ENCODE data around the gene NPLOC4. TPM values are rescaled to one million over a fixed set of nuclear protein-coding genes. Genes with fewer than 3 reads are reported as not detected.

Gene NPLOC4
- polyA plus RNA-seq, 1 of the 3 experiments (the other 2 are of a cell fraction) = 88.6 TPM

- no peak for DNase-seq
- Histone ChIP-seq H3K79me2 (ENCODE audit: insufficient read depth) (no peaks in the 10 kb centered on the region), H3K36me3 (replicated peaks in 1 of 2; ENCODE audit: control insufficient read depth in 1 of 2, insufficient read depth in 2 of 2, low read length in 1 of 2) (peaks cover 4 to 26% of the 10 kb centered on the region in 2 experiments), H3K4me3 (ENCODE audit: low read depth in 2 of 2, low read length in 1 of 2) (no peak overlapping the region), H3K9me3 (no peaks in the 10 kb centered on the region), H3K4me1 (ENCODE audit: control insufficient read depth in 1 of 2, insufficient read depth in 2 of 2, low read depth in 1 of 2, low read length in 1 of 2) (peaks cover 0 to 35% of the 10 kb centered on the region in 2 experiments; a peak in 1 of 4 replicates), H3K27me3 (ENCODE audit: insufficient read depth) (no peaks in the 10 kb centered on the region), H3K4me2 (no peak overlapping the region), H3F3A (replicated peaks; ENCODE audit: insufficient read depth) (peaks cover 19% of the 10 kb centered on the region), H3K9me2 (no peaks in the 10 kb centered on the region), H4K20me1 (ENCODE audit: insufficient read depth) (peaks cover 9% of the 10 kb centered on the region; the same call in 1 of the 2 replicates), H2AFZ (ENCODE audit: low read depth) (no peak overlapping the region), H3K27ac (ENCODE audit: low read depth in 2 of 2, low read length in 1 of 2) (no peak overlapping the region), H3K9ac (no peak overlapping the region)
- POLR2A ChIA-PET = interaction anchor here (1.0 to 1.1 kb wide), 2 partner anchors 29 to 32 kb away, joined by 3 to 4 read pairs; no protein-coding TSS in a partner anchor
- CTCF ChIA-PET = interaction anchor here (0.6 to 4.2 kb wide), 24 partner anchors 8 to 567 kb away, joined by 3 to 39 read pairs (median 4); partner anchors contain the start of genes ACTG1, FAAP100 and FSCN2
- no peak for TF ChIP-seq NFIC (IDR thresholded peaks at IDR 0.05; ENCODE audit: borderline replicate concordance)
- no peak for TF ChIP-seq USF2 (IDR thresholded peaks at IDR 0.05; ENCODE audit: borderline replicate concordance, low read depth, low read length)
- no peak for TF ChIP-seq CTCF (IDR thresholded peaks at IDR 0.05)
- TF ChIP-seq YY1 (IDR thresholded peaks at IDR 0.05; ENCODE audit: low read depth) = no peak
- TF ChIP-seq MEF2A (IDR thresholded peaks at IDR 0.05; ENCODE audit: borderline replicate concordance, low read depth) = no peak
- no peak for TF ChIP-seq MAX (IDR thresholded peaks at IDR 0.05; ENCODE audit: low read depth)
- no peak for TF ChIP-seq USF1 (IDR thresholded peaks at IDR 0.05; ENCODE audit: borderline replicate concordance, low read depth)
- TF ChIP-seq RAD21 (IDR thresholded peaks at IDR 0.05; ENCODE audit: low read length) = no peak
- no peak for TF ChIP-seq TAF1 (IDR thresholded peaks at IDR 0.05; ENCODE audit: borderline replicate concordance, low read depth, low read length)
- no peak for TF ChIP-seq TEAD4 (IDR thresholded peaks at IDR 0.05; ENCODE audit: borderline replicate concordance, insufficient read depth)
- 91% methylated on average over 21 of the region's 26 CpGs for WGBS (ENCODE audit: low lambda C conversion rate)
Measured at GRCh38 chr17:81537856-81538555, 98.9 kb downstream of the NPLOC4 start.

- POLR2A ChIA-PET = interaction anchor here (1.0 kb wide), 2 partner anchors 14 to 31 kb away, joined by 3 read pairs; no protein-coding TSS in a partner anchor
- Histone ChIP-seq H2AFZ (ENCODE audit: low read depth) (no peak overlapping the region), H3K4me3 (ENCODE audit: low read depth in 2 of 2, low read length in 1 of 2) (no peak overlapping the region), H3K4me1 (ENCODE audit: control insufficient read depth in 1 of 2, insufficient read depth in 2 of 2, low read depth in 1 of 2, low read length in 1 of 2) (peaks cover 0 to 35% of the 10 kb centered on the region in 2 experiments; a peak in 1 of 4 replicates), H3K79me2 (ENCODE audit: insufficient read depth) (no peaks in the 10 kb centered on the region), H3K9me2 (no peaks in the 10 kb centered on the region), H3F3A (replicated peaks; ENCODE audit: insufficient read depth) (peaks cover 13% of the 10 kb centered on the region), H3K27me3 (ENCODE audit: insufficient read depth) (no peaks in the 10 kb centered on the region), H3K4me2 (no peak overlapping the region), H3K27ac (ENCODE audit: low read depth in 2 of 2, low read length in 1 of 2) (no peak overlapping the region), H3K9me3 (no peaks in the 10 kb centered on the region), H3K36me3 (replicated peaks in 1 of 2; ENCODE audit: control insufficient read depth in 1 of 2, insufficient read depth in 2 of 2, low read length in 1 of 2) (peaks cover 0 to 20% of the 10 kb centered on the region in 2 experiments), H4K20me1 (ENCODE audit: insufficient read depth) (peaks cover 9% of the 10 kb centered on the region; the same call in 1 of the 2 replicates), H3K9ac (no peak overlapping the region)
- DNase-seq = peak; percentile 92
- CTCF ChIA-PET = interaction anchor here (0.6 to 4.2 kb wide), 25 partner anchors 8 to 568 kb away, joined by 3 to 39 read pairs (median 4); partner anchors contain the start of genes ACTG1, FAAP100 and FSCN2
- WGBS (ENCODE audit: low lambda C conversion rate) = 54% methylated on average over 14 of the region's 17 CpGs
- TF ChIP-seq NRF1 (IDR thresholded peaks at IDR 0.05; ENCODE audit: low read depth, low read length) (no peak), USF2 (IDR thresholded peaks at IDR 0.05; ENCODE audit: borderline replicate concordance, low read depth, low read length) (peak; percentile 12; the same call in 1 of the 2 replicates), CTCF (IDR thresholded peaks at IDR 0.05) (peak; percentile 60), RAD21 (IDR thresholded peaks at IDR 0.05; ENCODE audit: low read length) (peak; percentile 80), SMC3 (IDR thresholded peaks at IDR 0.05; ENCODE audit: low read depth, low read length) (peak; percentile 62), RCOR1 (IDR thresholded peaks at IDR 0.05; ENCODE audit: low read length) (no peak)
Measured at GRCh38 chr17:81537343-81537855, 99.5 kb downstream of the NPLOC4 start.

All from SK-N-SH (cell line).